DMS53 (cell line): ENCODE data around the gene DYNC1H1.
A peak's percentile ranks its signal among the peaks of the same experiment; 100 is the strongest.
"Not testable (repeated sequence)": the region's sequence is repeated elsewhere in the genome, so short reads cannot be mapped to it uniquely, and the experiment has no call there.

Source experiments
- DNase-seq: peaks from one replicate; lab custom pipeline; 2025; lab: John Stamatoyannopoulos, UW

The DYNC1H1 gene

DNA sequence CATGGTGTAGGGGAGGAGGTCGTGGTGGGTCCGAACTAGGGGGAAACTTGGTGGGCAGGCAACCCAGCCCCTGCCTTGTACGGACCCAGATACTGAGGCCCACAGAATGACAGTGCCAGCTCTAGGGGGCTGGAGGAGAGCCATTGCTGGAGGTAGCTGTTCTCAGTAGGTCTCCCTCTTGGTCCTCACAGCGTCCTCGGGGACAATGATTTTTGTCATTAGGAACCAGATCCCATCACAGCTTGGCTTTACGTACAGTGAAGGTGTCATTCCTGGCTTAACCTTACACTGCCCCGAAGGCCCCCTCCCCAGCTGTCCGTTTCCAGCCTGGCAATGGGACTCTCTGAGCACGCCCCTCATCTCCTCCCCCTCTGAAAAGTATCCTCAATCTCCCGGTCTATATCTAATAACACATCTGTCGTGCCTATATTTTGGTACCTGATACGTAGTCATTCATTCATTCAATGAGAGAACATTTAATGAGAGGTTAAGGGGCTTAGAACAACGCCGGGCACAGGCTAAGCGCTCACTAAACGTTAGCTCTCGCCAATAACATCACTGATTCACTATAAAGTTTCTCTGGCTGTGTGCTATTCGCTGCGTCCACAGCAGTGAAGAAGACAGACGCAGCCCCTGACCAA is 597 bp upstream of the DYNC1H1 start:
- no peak for DNase-seq

DNA sequence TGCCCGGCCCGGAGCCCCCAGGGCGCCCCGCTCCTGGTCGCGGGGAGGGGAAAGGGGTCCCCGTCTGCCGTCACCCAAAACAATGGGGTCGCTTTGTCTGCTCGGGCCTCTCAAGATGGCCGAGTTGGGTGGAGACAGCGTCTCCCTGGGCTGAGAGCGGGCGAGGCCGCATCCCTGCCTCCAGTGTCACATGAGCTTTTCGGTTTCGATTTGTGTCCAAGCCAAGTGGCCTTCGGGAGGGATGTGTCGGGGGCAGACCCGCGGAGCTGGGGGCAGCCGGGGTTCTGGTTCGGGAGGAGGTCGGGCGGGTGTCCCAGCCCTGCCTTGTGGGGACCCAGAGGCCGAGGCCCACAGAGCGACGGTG is 790 bp downstream of the DYNC1H1 start:
- DNase-seq = peak; percentile 68

DNA sequence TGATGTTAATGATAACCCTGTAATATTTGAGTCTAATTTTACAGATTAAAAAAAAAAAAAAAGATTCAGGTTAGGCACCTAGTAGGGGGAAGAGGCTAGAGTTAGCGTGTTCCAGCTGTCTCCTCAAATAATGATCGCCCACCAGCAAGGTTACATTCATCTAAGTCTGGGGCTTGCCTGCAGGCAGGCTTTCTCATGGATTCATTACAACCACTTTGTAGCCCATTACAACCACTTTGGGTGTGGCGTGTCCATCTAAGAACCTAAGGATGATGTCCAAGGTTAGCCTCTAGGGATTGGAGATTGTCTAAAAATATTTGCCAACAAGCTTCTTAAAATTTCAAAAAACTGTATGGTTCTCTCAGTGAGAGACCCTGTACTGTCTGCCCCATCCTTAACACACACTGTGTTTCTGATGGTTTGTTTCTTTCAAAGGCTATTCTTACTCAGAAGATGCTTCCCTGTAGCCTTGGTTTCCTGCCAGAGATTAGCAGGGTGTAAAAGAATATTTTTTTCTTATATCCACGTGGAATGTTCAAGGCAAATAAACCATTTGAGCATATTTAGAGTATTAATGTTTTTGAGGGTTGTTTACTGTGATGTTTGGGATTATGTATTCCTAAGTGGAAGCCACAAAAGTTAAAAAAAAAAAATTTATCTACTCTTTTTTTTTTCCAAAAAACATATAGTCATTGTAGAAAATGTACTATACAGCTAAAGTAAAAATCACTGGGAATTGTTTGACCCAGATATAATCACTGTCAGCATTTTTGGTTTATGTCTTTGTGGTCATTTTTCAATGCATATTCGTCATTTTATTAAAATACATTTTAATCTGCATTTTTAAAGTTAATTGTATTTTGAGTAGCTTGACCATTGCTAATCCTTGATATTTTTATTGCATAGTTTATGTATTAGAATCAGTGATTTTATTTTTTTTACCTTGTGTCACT is 1.7 kb downstream of the DYNC1H1 start:
- peak; percentile 21 for DNase-seq

DNA sequence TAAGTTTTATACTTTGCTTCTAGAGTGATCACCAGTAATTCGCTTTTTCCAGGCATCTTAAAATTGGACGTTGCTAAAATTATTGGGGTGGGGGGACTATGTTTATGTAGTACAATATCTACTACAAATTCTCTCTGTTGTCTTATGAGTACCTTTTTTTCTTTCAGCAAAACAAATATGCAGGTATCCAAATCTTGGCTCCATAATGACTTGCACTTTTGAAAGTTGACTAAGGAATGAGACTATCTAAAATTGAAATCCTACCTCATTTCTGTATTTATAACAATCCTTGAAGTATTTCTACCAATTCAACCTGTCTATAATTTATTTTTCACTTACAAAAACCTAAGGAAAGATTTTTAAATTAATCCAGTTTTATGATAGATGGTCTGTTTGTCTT is 2.4 kb downstream of the DYNC1H1 start:
- DNase-seq = peak; percentile 13

DNA sequence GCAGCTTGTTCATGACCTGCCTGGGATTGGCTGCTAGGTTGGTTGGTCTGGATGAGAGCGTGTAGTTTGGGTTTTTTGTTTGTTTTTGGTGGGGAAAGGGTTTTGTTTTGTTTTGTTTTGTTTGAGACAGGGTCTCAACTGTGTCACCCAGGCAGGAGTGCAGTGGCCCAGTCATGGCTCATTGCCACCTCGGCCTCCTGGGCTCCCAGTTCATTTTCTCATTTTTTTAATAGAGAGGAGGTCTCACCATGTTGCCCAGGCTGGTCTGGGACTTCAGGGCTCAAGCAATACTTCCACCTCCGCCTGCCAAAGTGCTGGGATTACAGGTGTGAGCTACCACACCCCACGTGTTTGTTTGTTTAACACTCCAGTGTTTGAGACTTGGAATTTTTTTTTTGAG is 3.8 kb downstream of the DYNC1H1 start:
- DNase-seq = no peak

DNA sequence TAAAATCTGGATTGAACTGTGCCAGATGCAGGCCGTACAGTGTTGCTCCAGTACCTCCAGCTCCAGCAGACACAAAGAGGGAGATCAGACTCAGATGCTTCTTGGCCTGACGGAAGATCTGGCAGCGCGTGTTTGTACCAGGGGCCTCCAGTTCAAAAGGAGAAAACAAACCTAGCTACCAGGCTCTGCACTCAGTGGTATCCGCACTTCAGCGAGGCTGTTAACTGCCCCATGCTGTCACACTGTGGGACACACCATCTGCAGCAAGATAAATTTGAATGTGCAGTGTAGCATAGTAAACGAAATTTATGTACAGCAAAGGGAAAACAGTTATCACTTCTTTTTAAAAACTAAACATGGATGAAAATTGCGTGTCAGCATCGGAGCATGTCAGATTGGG is 5.1 kb downstream of the DYNC1H1 start:
- no peak for DNase-seq

DNA sequence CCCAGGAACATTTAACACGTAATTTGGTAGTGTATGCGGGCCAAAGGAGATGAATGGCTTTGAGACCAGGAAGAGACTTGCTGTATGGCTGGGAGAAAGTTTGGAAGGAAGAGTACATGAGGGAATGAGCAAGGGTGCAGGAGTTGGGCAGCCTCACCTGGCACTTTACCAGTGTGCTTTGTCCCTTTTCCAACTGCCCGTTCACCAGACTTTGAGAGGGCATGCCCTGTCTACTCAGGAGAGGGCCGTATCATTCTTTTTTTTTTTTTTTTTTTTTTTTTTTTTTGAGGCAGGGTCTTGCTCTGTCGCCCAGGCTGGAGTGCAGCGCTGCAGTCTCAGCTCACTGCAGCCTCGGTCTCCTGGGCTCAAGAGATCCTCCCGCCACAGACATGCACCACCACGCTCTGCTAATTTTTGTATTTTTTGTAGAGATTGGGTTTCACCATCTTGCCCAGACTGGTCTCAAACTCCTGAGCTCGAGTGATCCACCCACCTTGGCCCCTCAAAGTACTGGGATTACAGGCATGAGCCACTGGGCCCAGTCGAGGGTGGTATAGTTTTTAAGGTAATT is 6.5 kb downstream of the DYNC1H1 start:
- no peak for DNase-seq

DNA sequence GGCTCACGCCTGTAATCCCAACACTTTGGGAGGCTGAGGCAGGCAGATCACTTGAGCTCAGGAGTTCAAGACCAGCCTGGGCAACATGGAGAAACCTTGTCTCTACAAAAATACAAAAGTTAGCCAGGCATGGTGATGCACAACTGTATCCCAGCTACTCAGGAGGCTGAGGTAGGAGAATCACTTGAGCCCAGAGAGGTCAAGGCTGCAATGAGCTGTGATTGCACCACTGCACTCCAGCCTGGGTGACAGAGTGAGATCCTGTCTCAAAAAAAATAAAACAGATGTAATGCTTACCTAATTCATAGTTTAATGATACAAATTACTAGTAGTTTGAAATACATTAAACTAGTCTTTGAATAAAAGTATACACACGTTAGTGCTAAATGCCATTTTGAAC is 7.1 kb downstream of the DYNC1H1 start:
- not testable (repeated sequence) for DNase-seq

DNA sequence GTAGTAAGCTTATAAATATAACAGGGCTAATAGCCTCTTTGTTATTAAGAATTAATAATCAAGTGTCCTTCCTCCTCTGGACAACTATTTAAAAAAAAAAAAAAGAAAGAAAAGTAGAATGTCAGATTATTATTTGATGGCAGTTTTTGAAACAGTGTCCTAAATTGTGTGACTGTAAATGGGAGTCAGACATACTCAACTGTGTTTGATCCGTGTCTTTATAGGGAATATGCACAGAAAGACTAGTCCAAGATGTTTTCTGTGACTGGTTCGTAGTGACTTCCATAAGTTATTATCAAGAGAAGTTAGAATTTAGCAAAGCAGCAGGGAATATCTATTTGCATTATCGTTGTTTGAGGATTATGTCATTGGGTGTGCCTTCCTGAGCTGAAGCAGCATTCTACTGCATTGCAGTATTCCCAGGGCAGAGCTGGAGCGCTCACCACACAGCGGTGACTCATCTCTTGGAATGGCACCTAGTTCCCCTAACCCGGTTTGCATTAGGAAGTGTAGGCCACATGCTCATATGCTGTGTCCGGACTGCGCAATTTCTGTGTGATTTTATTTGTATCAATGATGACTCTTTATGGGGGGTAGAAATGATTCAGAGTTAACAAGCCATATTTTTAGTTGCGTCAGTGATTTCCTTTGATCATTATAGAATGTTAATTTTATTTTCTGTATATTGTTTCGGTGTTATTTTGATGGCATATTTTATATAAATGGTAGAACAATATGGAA is 7.9 kb downstream of the DYNC1H1 start:
- peak; percentile 79 for DNase-seq

DNA sequence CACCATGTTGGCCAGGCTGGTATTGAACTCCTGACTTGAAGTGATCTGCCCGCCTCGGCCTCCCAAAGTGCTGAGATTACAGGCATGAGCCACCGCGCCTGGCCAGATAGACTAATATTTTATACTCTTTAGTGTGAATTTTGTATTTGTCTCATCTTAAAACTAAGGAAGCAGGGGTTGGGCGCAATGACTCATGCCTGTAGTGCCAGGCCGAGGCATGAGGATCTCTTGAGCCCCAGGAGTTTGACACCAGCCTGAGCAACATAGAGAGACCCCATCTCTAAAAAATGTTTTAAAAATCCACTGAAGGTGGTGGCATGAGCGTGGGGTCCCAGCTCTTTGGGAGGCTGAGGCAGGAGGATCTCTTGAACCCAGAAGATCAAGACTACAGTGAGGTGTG is 9.0 kb downstream of the DYNC1H1 start:
- no peak for DNase-seq

DNA sequence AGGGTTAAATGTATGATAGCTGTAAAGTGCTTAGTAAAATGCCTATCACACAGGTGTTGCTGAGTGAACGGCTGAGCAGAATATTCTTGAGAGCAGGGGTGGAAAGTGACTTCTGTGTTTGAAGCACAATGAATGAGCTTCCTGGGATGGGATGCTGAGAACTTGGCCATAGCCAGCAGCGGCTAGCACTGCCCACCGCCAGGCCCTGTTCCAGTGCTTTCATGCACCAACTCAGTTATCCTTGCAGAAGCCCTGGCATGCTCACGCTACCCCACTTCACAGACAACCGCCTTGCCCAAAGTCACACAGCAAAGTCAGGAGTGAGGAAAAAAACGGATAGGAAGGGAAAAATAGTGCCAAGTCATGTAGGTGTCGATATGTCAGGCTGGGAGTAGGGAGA is 10.9 kb downstream of the DYNC1H1 start:
- DNase-seq = no peak

DNA sequence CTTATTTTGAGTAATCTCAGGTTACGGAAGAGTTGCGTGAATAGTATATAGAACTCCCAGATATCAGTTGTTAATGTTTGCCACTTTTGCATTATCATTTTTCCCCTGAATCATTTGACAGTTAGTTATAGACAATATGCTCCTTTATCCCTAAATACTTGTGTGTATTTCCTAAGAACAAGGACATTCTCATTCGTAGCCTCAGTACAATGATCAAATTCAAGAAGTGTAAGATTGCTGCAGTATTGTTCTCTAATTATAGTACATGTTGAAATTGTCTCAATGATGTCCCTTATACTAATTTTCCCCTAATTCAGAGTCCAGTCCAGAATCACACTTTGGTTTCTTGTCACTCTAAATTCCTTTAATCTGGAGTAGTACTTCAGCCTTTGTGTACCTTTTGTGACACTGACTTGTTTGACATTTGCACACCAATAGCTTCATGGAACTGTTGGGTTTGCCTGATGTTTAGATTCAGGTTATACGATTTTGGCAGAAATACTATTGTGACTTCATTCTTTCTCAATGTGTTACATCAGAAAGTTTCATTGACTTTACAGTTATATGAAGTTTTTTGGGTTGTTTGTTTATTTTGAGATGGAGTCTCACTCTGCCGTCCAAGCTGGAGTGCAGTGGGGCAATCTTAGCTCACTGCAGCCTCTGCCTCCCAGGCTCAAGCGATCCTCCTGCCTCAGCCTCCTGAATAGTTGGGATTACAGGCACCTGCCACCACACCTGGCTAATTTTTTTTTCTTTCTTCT is 13.1 kb downstream of the DYNC1H1 start:
- no peak for DNase-seq

DNA sequence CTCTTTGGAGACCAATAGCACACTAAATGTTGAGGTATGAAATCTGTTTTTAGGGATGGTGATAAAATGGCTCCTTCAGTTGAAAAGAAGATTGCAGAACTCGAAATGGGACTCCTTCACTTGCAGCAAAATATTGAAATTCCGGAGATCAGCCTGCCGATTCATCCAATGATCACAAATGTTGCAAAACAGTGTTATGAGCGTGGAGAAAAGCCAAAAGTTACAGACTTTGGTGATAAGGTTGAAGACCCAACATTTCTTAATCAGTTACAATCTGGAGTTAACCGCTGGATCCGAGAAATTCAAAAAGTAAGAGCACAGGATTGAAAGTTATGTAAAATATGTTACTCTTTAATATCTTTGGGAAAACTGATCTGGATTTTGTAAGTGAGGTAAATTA is 15.3 kb downstream of the DYNC1H1 start:
- no peak for DNase-seq

DNA sequence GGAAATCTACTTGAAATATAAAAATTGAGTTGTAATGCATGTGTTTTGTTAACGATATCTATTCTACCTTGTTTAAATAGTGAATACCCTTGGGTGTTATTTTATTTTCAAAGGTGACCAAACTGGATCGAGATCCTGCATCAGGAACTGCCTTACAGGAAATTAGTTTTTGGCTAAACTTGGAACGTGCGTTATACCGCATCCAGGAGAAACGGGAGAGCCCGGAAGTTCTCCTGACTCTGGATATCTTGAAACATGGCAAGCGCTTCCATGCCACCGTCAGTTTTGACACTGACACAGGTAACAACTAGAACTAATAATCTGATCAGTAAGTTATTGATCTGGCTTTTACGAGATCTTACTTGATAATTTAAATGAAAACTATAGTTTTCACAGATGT is 15.9 kb downstream of the DYNC1H1 start:
- no peak for DNase-seq

DNA sequence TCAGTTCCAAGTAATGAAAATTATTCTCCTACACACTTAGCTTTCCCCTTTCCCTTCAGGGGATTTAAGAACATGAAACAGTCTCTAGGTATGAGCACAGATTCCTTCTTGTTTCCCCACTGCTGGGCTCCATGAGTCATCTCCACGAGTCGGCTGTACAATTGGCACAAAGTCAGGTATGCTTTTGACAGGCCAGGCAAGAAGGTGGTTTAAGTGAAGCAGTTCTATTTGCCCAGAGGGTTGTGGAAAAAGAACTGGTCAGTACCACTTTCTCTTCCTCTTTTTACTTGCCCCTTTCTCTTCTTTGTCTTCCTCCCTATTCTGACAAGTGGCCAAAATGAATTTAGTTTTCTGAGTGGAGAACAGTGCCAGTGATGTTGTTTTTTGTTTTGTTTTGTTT is 16.3 kb downstream of the DYNC1H1 start:
- no peak for DNase-seq

DNA sequence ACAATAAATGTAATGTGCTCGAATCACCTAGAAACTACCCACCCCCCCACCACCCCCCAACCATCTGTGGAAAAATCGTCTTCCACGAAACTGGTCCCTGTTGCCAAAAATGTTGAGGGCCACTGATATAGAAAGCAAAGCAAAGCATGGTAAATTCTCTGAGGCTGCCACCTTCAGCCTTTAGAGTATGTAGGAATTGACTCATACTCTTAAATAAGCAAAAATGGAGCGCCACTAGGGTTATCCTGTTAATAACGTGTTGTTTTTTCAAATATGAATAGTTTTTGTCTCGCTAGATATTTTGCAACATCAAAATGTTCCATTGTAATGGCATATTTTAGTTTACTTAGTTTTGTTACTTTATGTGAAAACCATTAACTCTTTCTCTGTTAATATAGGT is 18.2 kb downstream of the DYNC1H1 start:
- DNase-seq = no peak

DNA sequence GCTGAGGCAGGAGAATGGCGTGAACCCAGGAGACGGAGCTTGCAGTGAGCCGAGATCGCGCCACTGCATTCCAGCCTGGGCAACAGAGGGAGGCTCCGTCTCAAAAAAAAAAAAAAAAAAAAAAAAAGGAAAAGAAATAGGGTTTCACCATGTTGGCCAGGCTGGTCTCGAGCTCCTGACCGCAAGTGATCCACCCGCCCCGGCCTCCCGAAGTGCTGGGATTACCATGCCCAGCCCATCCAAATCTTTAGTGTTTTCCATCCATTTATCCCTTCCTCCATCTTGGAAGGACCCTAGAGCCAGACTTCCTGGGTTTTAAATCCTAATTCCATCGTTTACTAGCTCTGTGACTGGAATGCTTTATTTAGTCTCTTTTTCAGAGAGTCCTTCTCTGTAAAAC is 20.5 kb downstream of the DYNC1H1 start:
- not testable (repeated sequence) for DNase-seq

DNA sequence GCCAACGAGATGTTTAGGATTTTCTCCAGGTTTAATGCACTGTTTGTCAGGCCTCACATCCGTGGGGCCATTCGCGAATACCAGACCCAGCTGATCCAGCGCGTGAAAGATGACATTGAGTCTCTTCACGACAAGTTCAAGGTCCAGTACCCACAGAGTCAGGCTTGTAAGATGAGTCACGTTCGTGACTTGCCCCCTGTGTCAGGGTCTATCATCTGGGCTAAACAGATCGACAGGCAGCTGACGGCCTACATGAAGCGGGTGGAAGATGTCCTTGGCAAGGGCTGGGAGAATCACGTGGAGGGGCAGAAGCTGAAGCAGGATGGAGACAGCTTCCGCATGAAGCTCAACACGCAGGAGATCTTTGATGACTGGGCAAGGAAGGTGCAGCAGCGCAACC is 21.6 kb downstream of the DYNC1H1 start:
- no peak for DNase-seq

DNA sequence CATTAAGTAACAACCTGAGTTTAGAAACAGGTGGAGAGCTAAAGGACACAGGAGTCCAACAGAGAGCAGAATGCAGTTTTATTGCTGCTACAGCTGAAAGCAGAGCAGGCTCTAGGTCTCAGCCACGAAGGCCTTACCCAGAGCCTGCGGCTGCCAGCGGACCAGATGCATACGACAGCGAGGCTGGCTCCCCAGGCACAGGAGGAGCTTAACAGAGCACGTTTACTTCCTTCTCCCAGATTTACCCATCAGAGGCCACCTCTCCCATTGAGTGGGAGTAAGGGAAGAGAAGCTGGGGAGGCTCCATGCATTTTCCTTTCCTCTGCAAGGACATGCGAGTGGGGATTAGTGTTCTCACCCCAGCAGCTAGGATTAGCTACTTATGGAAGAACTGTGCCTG is 22.6 kb downstream of the DYNC1H1 start:
- no peak for DNase-seq

DNA sequence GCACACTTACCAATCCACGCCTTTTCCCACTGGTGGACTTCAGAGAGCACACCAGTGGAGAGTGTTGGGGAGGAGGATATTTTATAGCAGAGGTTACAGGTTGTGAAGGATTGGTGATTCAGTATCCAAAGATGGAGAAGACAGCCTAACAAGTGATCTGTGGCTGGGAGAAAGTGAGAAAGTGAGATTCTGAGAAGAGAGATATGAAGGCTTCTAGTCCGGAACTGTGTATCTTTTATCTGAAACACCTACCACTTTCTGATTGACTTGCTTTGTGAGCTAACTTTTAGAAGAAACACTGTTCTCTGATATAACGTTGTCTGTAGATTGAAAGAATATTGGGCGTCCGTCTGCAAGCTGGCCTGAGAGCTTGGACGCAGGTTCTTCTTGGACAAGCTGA is 24.0 kb downstream of the DYNC1H1 start:
- DNase-seq = no peak

DNA sequence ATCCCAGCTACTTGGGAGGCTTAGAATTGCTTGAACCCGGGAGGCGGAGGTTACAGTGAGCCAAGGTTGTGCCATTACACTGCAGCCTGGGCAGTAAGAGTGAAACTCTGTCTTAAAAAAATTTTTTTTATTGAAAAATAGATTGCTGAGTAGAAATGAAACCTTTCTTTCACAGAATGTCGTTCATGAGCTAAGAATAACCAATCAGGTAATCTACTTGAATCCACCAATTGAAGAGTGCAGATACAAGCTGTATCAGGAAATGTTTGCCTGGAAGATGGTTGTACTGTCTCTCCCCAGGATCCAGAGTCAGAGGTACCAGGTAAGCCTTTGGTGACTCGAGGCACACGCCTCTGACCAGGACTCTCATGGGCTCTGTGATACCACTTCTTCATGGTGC is 27.0 kb downstream of the DYNC1H1 start:
- DNase-seq = no peak

DNA sequence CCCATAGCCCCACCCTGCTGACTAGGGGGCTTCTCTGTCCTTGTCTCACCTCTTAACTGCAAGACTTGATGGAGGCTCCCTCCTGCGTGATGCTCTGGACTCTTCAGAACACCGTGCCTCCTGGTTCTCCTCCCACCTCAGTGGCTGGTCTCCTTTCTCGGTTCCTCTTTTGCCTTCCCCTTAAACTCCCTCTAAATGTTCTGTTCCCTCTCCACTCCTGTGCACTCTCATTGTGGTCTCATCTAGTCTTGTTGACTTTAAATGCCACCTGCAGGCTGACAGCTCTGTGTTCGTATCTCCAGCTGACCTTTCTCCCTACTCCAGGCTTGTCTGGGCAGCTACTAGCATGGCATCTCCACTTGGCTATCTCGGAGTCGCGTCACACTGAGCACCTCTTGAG is 28.3 kb downstream of the DYNC1H1 start:
- DNase-seq = no peak
